SK-N-SH (cell line): ENCODE measurements around the gene MYO9B. TPM values are rescaled to one million over a fixed set of nuclear protein-coding genes. Genes with fewer than 3 reads are reported as not detected.

Experiments used
- EP300 ChIP-seq, 2 experiments: IDR thresholded peaks; 2 replicates each; pipeline versions ENCODE4 v1.4.0 to v1.6.1; 2012; ENCODE audit warnings: borderline replicate concordance in 1 of 2, low read depth in 1 of 2, low read length in 1 of 2
- EZH2phosphoT487 ChIP-seq: fragments of 200-600 bp; sonication (generic); IDR thresholded peaks from 2 replicates; pipeline ENCODE4 v1.6.1; 2017; ENCODE audit warnings: low read depth, mixed run types, mild to moderate bottlenecking, antibody characterized with exemption, moderate library complexity, borderline replicate concordance
- GABPA ChIP-seq: IDR thresholded peaks from 2 replicates; pipeline ENCODE4 v1.4.0; 2012; ENCODE audit warnings: low read depth, mild to moderate bottlenecking
- GATA2 ChIP-seq: sonication (generic); formaldehyde crosslinking; IDR thresholded peaks from 2 replicates; pipeline ENCODE4 v1.5.0; 2020; ENCODE audit warnings: mild to moderate bottlenecking, missing genetic modification reagents
- MAX ChIP-seq: IDR thresholded peaks from 2 replicates; pipeline ENCODE4 v1.4.0; 2012; ENCODE audit warnings: low read depth
- MEF2A ChIP-seq: IDR thresholded peaks from 2 replicates; pipeline ENCODE4 v1.4.0; 2012; ENCODE audit warnings: low read depth, borderline replicate concordance
- NFIC ChIP-seq: IDR thresholded peaks from 2 replicates; pipeline ENCODE4 v1.4.0; 2012; ENCODE audit warnings: borderline replicate concordance
- PBX3 ChIP-seq: IDR thresholded peaks from 2 replicates; pipeline ENCODE4; 2012
- RAD21 ChIP-seq: IDR thresholded peaks from 2 replicates; pipeline ENCODE4 v1.6.1; 2012; ENCODE audit warnings: mild to moderate bottlenecking, low read length
- RCOR1 ChIP-seq: fragments of 150-350 bp; IDR thresholded peaks from 2 replicates; pipeline ENCODE4 v1.6.1; 2017; ENCODE audit warnings: antibody characterized with exemption, low read length
- REST ChIP-seq: IDR thresholded peaks from 2 replicates; pipeline ENCODE4 v1.6.1; 2012; ENCODE audit warnings: mild to moderate bottlenecking, low read depth, low read length, moderate library complexity
- SMC3 ChIP-seq: IDR thresholded peaks from 2 replicates; pipeline ENCODE4 v1.6.1; 2012; ENCODE audit warnings: low read depth, low read length, improper control_type of control experiment
- TEAD4 ChIP-seq: IDR thresholded peaks from 2 replicates; pipeline ENCODE4 v1.4.0; 2012; ENCODE audit warnings: mild to moderate bottlenecking, borderline replicate concordance; ENCODE audit not compliant: insufficient read depth
- USF2 ChIP-seq: fragments of 150-350 bp; IDR thresholded peaks from 2 replicates; pipeline ENCODE4 v1.6.1; 2017; ENCODE audit warnings: antibody characterized with exemption, low read length, low read depth, borderline replicate concordance
- YY1 ChIP-seq: IDR thresholded peaks from 2 replicates; pipeline ENCODE4 v1.4.0; 2012; ENCODE audit warnings: low read depth, mild to moderate bottlenecking
- ZBTB33 ChIP-seq: IDR thresholded peaks from 2 replicates; pipeline ENCODE4 v1.4.0; 2012; ENCODE audit warnings: low read depth, borderline replicate concordance
- polyA plus RNA-seq, 3 experiments: library from polyadenylated mRNA; depleted of rRNA; stranded (reverse); fragments of >200 nt; gene quantifications; 2 replicates each; pipeline ENCODE4 v1.2.3, GENCODE V29; 2012

MYO9B gene
- polyA plus RNA-seq, 1 of the 3 experiments (the other 2 are of a cell fraction) = 37.6 TPM

- TF ChIP-seq PBX3 (no peak), RCOR1 (no peak), MAX (peak; percentile 26; the same call in 1 of the 2 replicates), MEF2A (no peak), NFIC (no peak), TEAD4 (no peak), RAD21 (no peak), GABPA (peak; percentile 59), REST (0 out of 2 replicates have a peak, but pooled peaks have one; percentile 9), SMC3 (no peak), EP300 (IDR thresholded peaks at IDR 0.05; ENCODE audit: borderline replicate concordance in 1 of 2, low read depth in 1 of 2, low read length in 1 of 2) (no peak), ZBTB33 (no peak), USF2 (no peak), GATA2 (no peak), EZH2phosphoT487 (no peak), YY1 (no peak)
Observed at GRCh38 chr19:17243830-17244617, 168.4 kb downstream of the MYO9B start (continued).
